IMR-90 (cell line): ENCODE results near the gene SORL1. TPM values are rescaled to one million over a fixed set of nuclear protein-coding genes. Genes with fewer than 3 reads are reported as not detected.

Source experiments
- ATAC-seq: fragments of 200-7000 bp; cut with Tn5 transposase; 2 replicates; pipeline ENCODE4 v1.9.1; 2020; ENCODE audit warnings: low read depth, mild to moderate bottlenecking, moderate library complexity
- BruUV-seq: library from RNA; stranded (reverse); fragments of 400-500 nt; replicated peaks from 2 replicates; lab custom pipeline; 2021; lab: Mats Ljungman, UMichigan
- CTCF ChIA-PET: fragments of 300-600 bp; formaldehyde crosslinking; extraction: SDS; loops from one replicate; lab custom pipeline; 2021; ENCODE audit warnings: antibody characterized with exemption; lab: Yijun Ruan, JAX
- POLR2A ChIA-PET: fragments of 300-600 bp; sonication (Branson Sonifier 250); formaldehyde crosslinking; loops from one replicate; lab custom pipeline; 2022; ENCODE audit warnings: antibody characterized with exemption; ENCODE audit not compliant: unreplicated experiment; lab: Charles Lee
- DNase-seq: peaks from one replicate; pipeline ENCODE4 v3.0.0; 2013
- H2AFZ ChIP-seq: replicated peaks from 2 replicates; pipeline ENCODE3; 2013; ENCODE audit warnings: low read length, mild to moderate bottlenecking; ENCODE audit not compliant: poor library complexity
- H2AK5ac ChIP-seq: 2 replicates; pipeline ENCODE4 v1.6.1; 2013; ENCODE audit warnings: low read depth, low read length, inconsistent platforms
- H2AK9ac ChIP-seq: replicated peaks from 2 replicates; pipeline ENCODE3; 2013; ENCODE audit warnings: mild to moderate bottlenecking, low read depth, low read length, moderate library complexity; ENCODE audit not compliant: poor library complexity
- H2BK120ac ChIP-seq: 2 replicates; pipeline ENCODE4 v1.6.1; 2013; ENCODE audit warnings: low read depth, low read length, inconsistent platforms
- H2BK15ac ChIP-seq: 3 replicates; pipeline ENCODE4 v1.6.1; 2013; ENCODE audit warnings: low read depth, low read length, inconsistent platforms
- H2BK20ac ChIP-seq: 2 replicates; pipeline ENCODE4 v1.6.1; 2013; ENCODE audit warnings: low read depth, mild to moderate bottlenecking, inconsistent platforms, low read length, moderate library complexity
- H2BK5ac ChIP-seq: 2 replicates; pipeline ENCODE4 v1.6.1; 2013; ENCODE audit warnings: mild to moderate bottlenecking, low read depth, low read length, inconsistent platforms; ENCODE audit not compliant: poor library complexity, severe bottlenecking
- H3K14ac ChIP-seq: replicated peaks from 2 replicates; pipeline ENCODE4 v1.6.1; 2013; ENCODE audit warnings: low read depth, low read length, inconsistent platforms
- H3K18ac ChIP-seq: 2 replicates; pipeline ENCODE4 v1.6.1; 2013; ENCODE audit warnings: low read depth, low read length, control low read depth
- H3K23ac ChIP-seq: 2 replicates; pipeline ENCODE4 v1.6.1; 2013; ENCODE audit warnings: low read depth, low read length, inconsistent platforms
- H3K27ac ChIP-seq: 2 replicates; pipeline ENCODE4 v1.5.1; 2013; ENCODE audit warnings: mild to moderate bottlenecking, control low read depth, low read length; ENCODE audit not compliant: insufficient read depth
- H3K27me3 ChIP-seq: 2 replicates; pipeline ENCODE4 v1.6.1; 2013; ENCODE audit warnings: low read length; ENCODE audit not compliant: control insufficient read depth, insufficient read depth
- H3K36me3 ChIP-seq: 2 replicates; pipeline ENCODE4 v1.6.1; 2013; ENCODE audit warnings: low read length, mixed read lengths; ENCODE audit not compliant: control insufficient read depth, insufficient read depth
- H3K4ac ChIP-seq: 2 replicates; pipeline ENCODE4 v1.6.1; 2013; ENCODE audit warnings: low read depth, low read length, inconsistent platforms
- H3K4me1 ChIP-seq: 2 replicates; pipeline ENCODE4 v1.6.1; 2013; ENCODE audit warnings: low read length, mixed read lengths; ENCODE audit not compliant: control insufficient read depth, insufficient read depth
- H3K4me2 ChIP-seq: 2 replicates; pipeline ENCODE4 v1.6.1; 2013; ENCODE audit warnings: low read depth, mild to moderate bottlenecking, control low read depth, low read length, moderate library complexity
- H3K4me3 ChIP-seq: 2 replicates; pipeline ENCODE4 v1.5.1; 2013; ENCODE audit warnings: low read depth, mild to moderate bottlenecking, control low read depth, low read length, moderate library complexity; ENCODE audit not compliant: insufficient read depth
- H3K56ac ChIP-seq: 2 replicates; pipeline ENCODE4 v1.6.1; 2013; ENCODE audit warnings: low read length, inconsistent platforms; ENCODE audit not compliant: insufficient read depth; ENCODE audit errors: extremely low read depth
- H3K79me1 ChIP-seq, 2 experiments: 2 replicates each; pipeline ENCODE4 v1.6.1; 2013; ENCODE audit warnings: low read length in 2 of 2, inconsistent platforms in 1 of 2, low read depth in 1 of 2
- H3K9ac ChIP-seq: 2 replicates; pipeline ENCODE4 v1.6.1; 2013; ENCODE audit warnings: low read depth, low read length, control low read depth
- H3K9me1 ChIP-seq: 2 replicates; pipeline ENCODE4 v1.6.1; 2013; ENCODE audit warnings: low read length, inconsistent platforms; ENCODE audit not compliant: insufficient read depth
- H3K9me3 ChIP-seq: 2 replicates; pipeline ENCODE4 v1.6.1; 2013; ENCODE audit warnings: low read length; ENCODE audit not compliant: control insufficient read depth, insufficient read depth
- H4K20me1 ChIP-seq: 2 replicates; pipeline ENCODE4 v1.6.1; 2013; ENCODE audit warnings: low read length, inconsistent platforms; ENCODE audit not compliant: insufficient read depth
- H4K5ac ChIP-seq: 2 replicates; pipeline ENCODE4 v1.6.1; 2013; ENCODE audit warnings: mild to moderate bottlenecking, low read depth, low read length, control low read depth
- H4K8ac ChIP-seq, 2 experiments: 2 replicates each; pipeline ENCODE4 v1.6.1; 2013; ENCODE audit warnings: low read depth in 2 of 2, low read length in 2 of 2, control low read depth in 1 of 2, inconsistent platforms in 1 of 2
- H4K91ac ChIP-seq: 2 replicates; pipeline ENCODE4 v1.6.1; 2013; ENCODE audit warnings: low read depth, low read length, inconsistent platforms; ENCODE audit not compliant: insufficient read depth
- BHLHE40 ChIP-seq: fragments of 150-350 bp; IDR thresholded peaks from 2 replicates; pipeline ENCODE4 v1.6.1; 2016; ENCODE audit warnings: mild to moderate bottlenecking, low read depth, low read length
- CEBPB ChIP-seq: IDR thresholded peaks from 2 replicates; pipeline ENCODE4 v1.6.1; 2012; ENCODE audit warnings: low read depth, low read length, improper control_type of control experiment
- FOS ChIP-seq: fragments of 150-350 bp; IDR thresholded peaks from 2 replicates; pipeline ENCODE4 v1.6.1; 2016; ENCODE audit warnings: low read depth, low read length
- MAFK ChIP-seq: IDR thresholded peaks from 2 replicates; pipeline ENCODE4 v1.6.1; 2012; ENCODE audit warnings: low read depth, low read length, improper control_type of control experiment
- NFE2L2 ChIP-seq: fragments of 150-350 bp; IDR thresholded peaks from 2 replicates; pipeline ENCODE4 v1.6.1; 2016; ENCODE audit warnings: low read depth, mild to moderate bottlenecking, low read length
- POLR2A ChIP-seq: IDR thresholded peaks from 2 replicates; pipeline ENCODE4 v1.6.1; 2012; ENCODE audit warnings: mild to moderate bottlenecking, low read depth, low read length
- RAD21 ChIP-seq: IDR thresholded peaks from 2 replicates; pipeline ENCODE4 v1.6.1; 2012; ENCODE audit warnings: low read length, improper control_type of control experiment
- RCOR1 ChIP-seq: IDR thresholded peaks from 2 replicates; pipeline ENCODE4 v1.6.1; 2012; ENCODE audit warnings: mild to moderate bottlenecking, low read length, improper control_type of control experiment; ENCODE audit not compliant: insufficient replicate concordance
- RFX5 ChIP-seq: IDR thresholded peaks from 2 replicates; pipeline ENCODE4 v1.8.0; 2012; ENCODE audit warnings: low read depth, mild to moderate bottlenecking, low read length, moderate library complexity
- WGBS, 2 experiments: methylation state at CpG; one replicate each; pipeline versions ENCODE4 v1.1.5 to v1.1.7; 2013; ENCODE audit warnings: missing lambda C conversion rate in 2 of 2; ENCODE audit not compliant: insufficient read length in 1 of 2; ENCODE audit errors: extremely low coverage in 2 of 2; 5-methylcytosine and 5-hydroxymethylcytosine counted together
- dilution Hi-C: fragments of 300-500 bp; cut with HindIII; formaldehyde crosslinking; loops from one replicate; pipeline ENCODE4 v1.14.3; 2018; ENCODE audit warnings: low sequenced_read_pairs; ENCODE audit not compliant: unreplicated experiment
- in situ Hi-C: fragments of 300-500 bp; cut with MboI; formaldehyde crosslinking; loops from 3 replicates; pipeline ENCODE4 v1.14.3; 2019; ENCODE audit warnings: low sequenced_read_pairs, inconsistent platforms, mixed read lengths
- intact Hi-C: fragments of 100-400 bp; cut with micrococcal nuclease; formaldehyde crosslinking; loops from 2 replicates; pipeline ENCODE4 v1.10.0; 2022
- polyA plus RNA-seq, 3 experiments: library from polyadenylated mRNA; depleted of rRNA; stranded (reverse); fragments of >200 nt; gene quantifications; 2 replicates each; pipeline ENCODE4 v1.2.3, GENCODE V29; 2012; ENCODE audit warnings: low replicate concordance in 1 of 3
- total RNA-seq: library from RNA; depleted of rRNA; stranded (reverse); fragments of >200 nt; gene quantifications from 2 replicates; pipeline ENCODE4 v1.2.3, GENCODE V29; 2012
- TF ChIP-seq, protein P1 (sequence below): fragments of 150-350 bp; IDR thresholded peaks from 2 replicates; pipeline ENCODE4 v1.6.1; 2017; ENCODE audit warnings: mild to moderate bottlenecking, antibody characterized with exemption, low read length, low read depth
- TF ChIP-seq, protein P2 (sequence below): conservative IDR thresholded peaks from 2 replicates; pipeline ENCODE4 v1.5.1; 2012; ENCODE audit warnings: mild to moderate bottlenecking, low read depth, low read length, improper control_type of control experiment
- TF ChIP-seq, protein P3 (sequence below): fragments of 150-350 bp; IDR thresholded peaks from 2 replicates; pipeline ENCODE4 v1.6.1; 2016; ENCODE audit warnings: low read depth, mild to moderate bottlenecking, low read length, moderate library complexity, borderline replicate concordance

The SORL1 gene
- total and polyA plus RNA-seq, 2 of the 4 experiments (the other 2 are of a cell fraction), result 1.0 to 2.0 TPM

DNA sequence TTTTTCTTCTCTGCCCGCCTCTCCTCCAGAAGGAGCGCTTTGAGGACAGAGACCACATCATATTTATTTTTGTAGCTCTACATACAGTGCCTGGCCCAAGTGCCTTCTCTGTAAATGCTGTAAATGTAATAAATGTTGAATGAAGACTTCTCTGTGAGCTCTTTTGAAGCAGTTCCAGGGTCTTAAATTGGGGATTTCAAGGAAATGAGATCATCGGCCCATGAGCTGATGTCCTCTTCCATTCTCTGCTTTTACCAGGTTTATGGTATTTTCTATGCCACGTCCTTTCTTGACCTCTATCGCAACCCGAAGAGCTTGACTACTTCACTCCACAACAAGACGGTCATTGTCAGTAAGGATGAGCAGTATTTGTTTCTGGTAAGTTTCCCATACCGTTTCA lies 166.4 kb downstream of the SORL1 start:
- no CpG with 5 or more reads among the region's 8 CpGs for WGBS, 2 experiments
- Histone ChIP-seq H3K23ac (no peak overlapping the region), H4K8ac (no peak overlapping the region), H3K4ac (no peak overlapping the region), H4K5ac (no peak overlapping the region), H3K18ac (no peak overlapping the region), H2AK5ac (no peak overlapping the region), H3K9ac (no peak overlapping the region), H3K9me3 (no peaks in the 10 kb centered on the region), H3K14ac (no peak overlapping the region), H3K4me1 (peaks cover 2% of the 10 kb centered on the region; the same call in 1 of the 2 replicates), H3K27me3 (no peaks in the 10 kb centered on the region), H2AFZ (no peak overlapping the region), H2BK120ac (no peak overlapping the region), H4K91ac (no peak overlapping the region), H3K36me3 (peaks cover 2% of the 10 kb centered on the region; the same call in 1 of the 2 replicates), H2BK15ac (peak overlapping the region; percentile 58; the same call in 1 of the 3 replicates), H3K56ac (no peak overlapping the region), H2AK9ac (no peak overlapping the region), H2BK20ac (no peak overlapping the region), H4K20me1 (no peaks in the 10 kb centered on the region), H3K27ac (no peak overlapping the region), H3K79me1 (no peaks in the 10 kb centered on the region), H3K4me3 (no peak overlapping the region), H3K9me1 (peaks cover 3% of the 10 kb centered on the region), H3K4me2 (no peak overlapping the region), H2BK5ac (no peak overlapping the region)
- DNase-seq, result no peak
- ChIA-PET CTCF (interaction anchor here (0.6 kb wide), 1 partner anchor 60 kb away, joined by 5 read pairs; no protein-coding TSS in a partner anchor), POLR2A (no interaction called here)
- intact Hi-C loops (no loop called here), in situ Hi-C loops (no loop called here), dilution Hi-C loops (no loop called here)
- no TSS peak for BruUV-seq
- no peak for ATAC-seq
- TF ChIP-seq FOS (no peak), BHLHE40 (no peak), NFE2L2 (no peak), RCOR1 (no peak), MAFK (no peak), RAD21 (no peak), CEBPB (no peak), RFX5 (no peak), POLR2A (no peak)
- TF ChIP-seq, protein P1, sequence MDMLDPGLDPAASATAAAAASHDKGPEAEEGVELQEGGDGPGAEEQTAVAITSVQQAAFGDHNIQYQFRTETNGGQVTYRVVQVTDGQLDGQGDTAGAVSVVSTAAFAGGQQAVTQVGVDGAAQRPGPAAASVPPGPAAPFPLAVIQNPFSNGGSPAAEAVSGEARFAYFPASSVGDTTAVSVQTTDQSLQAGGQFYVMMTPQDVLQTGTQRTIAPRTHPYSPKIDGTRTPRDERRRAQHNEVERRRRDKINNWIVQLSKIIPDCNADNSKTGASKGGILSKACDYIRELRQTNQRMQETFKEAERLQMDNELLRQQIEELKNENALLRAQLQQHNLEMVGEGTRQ, result no peak
- TF ChIP-seq, protein P2, sequence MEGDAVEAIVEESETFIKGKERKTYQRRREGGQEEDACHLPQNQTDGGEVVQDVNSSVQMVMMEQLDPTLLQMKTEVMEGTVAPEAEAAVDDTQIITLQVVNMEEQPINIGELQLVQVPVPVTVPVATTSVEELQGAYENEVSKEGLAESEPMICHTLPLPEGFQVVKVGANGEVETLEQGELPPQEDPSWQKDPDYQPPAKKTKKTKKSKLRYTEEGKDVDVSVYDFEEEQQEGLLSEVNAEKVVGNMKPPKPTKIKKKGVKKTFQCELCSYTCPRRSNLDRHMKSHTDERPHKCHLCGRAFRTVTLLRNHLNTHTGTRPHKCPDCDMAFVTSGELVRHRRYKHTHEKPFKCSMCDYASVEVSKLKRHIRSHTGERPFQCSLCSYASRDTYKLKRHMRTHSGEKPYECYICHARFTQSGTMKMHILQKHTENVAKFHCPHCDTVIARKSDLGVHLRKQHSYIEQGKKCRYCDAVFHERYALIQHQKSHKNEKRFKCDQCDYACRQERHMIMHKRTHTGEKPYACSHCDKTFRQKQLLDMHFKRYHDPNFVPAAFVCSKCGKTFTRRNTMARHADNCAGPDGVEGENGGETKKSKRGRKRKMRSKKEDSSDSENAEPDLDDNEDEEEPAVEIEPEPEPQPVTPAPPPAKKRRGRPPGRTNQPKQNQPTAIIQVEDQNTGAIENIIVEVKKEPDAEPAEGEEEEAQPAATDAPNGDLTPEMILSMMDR, result no peak
- TF ChIP-seq, protein P3, sequence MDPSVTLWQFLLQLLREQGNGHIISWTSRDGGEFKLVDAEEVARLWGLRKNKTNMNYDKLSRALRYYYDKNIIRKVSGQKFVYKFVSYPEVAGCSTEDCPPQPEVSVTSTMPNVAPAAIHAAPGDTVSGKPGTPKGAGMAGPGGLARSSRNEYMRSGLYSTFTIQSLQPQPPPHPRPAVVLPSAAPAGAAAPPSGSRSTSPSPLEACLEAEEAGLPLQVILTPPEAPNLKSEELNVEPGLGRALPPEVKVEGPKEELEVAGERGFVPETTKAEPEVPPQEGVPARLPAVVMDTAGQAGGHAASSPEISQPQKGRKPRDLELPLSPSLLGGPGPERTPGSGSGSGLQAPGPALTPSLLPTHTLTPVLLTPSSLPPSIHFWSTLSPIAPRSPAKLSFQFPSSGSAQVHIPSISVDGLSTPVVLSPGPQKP, result no peak
